Activated T-helper 9 cell treated with anti-CD3 and anti-CD28 coated beads, Interleukin-2, amount 50 U/mL, for 16 hours (primary cell): ENCODE results near the gene NVL.
"Not testable (repeated sequence)": the region's sequence is repeated elsewhere in the genome, so short reads cannot be mapped to it uniquely, and the experiment has no call there.

ENCODE experiments used
- DNase-seq: peaks from one replicate; pipeline ENCODE4 v3.0.0-alpha.2; 2020; ENCODE audit warnings: low read depth

The NVL gene

DNA sequence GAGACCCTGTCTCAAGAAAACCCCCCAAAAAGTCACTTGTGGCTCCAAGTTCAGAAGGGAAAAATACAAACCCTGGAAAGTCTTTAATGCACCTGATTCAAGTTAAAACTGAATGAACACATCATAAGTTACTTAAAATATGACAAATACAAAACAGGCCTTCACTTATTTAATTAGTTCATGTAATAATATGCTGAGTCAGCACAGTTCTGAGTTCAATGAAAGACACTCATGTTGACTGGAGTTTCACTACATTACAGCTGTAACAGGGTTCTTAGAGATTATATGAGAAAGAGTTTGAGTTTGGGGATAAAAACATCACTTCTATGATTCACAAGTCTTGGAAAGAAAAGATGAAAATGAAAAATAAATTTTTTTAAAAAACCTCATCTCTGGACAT lies 96.0 kb downstream of the NVL start:
- no peak for DNase-seq

DNA sequence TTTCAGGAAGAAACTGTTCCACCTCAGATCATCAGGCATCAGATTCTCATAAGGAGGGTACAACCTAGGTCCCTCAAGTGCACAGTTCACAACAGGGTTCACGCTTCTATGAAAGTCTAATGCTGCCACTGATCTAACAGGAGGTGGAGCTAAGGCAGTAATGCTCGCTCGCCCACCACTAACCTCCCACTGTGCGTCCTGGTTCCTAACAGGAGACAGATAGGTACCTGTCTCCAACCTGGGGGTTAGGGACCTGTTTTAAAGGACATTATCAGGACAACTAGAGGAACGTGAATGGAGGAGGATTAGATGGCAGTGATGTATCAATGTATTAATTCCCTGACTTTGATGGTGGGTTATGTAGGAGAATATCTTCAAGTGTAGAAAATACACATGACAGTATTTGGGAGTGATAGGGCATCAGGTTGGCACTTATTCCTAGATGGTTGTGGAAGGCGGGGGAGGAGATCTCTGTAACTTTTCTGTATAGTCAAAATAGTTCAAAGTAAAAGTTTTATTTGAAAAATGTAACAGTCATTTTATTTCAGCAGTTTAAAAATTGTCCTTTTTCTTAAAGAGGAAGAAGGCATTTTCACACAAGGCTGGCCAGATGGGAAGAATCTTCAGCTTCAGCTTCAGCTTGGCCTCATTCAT lies 103.0 kb downstream of the NVL start:
- DNase-seq: no peak

DNA sequence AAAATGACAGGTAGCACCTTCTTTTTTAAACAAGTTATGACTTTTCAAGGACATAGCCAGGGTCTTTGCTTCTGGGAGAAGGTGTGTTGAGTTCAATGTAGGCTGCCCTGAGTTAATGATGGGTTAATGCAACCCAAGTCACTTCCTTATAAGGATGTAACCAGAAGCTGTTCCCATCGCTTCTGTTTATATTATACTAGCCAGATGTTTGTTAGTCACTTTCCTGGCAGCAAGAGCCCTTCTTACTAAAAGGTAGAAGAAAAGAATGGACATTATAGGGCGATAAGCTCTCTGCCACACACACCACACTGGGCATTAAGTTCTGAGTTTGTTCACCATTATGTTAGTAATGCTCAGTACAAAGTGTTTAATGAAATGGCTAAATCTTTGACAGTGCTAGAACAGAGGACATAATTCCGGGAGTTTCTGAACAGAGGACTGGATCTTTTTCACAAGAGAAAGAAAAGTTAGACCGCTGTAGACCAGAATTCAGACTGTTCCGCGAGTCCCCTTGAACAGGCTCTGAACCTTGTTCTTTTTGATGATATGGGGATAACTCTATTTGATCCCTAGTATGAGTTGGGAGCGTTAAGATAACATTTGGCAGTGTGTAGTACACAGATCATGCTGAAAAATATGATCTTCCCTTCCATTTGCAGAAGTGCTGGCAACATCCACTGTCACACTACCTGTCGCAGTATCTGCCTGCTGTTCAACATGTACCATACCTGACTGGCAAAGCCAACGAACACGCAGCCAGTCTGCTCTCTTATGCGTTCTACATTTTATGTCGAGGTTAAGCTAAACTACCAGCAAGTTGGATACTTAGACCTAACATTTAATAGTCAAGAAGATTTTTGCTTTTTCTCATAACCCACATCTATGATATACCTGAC lies 105.9 kb downstream of the NVL start:
- DNase-seq: no peak

DNA sequence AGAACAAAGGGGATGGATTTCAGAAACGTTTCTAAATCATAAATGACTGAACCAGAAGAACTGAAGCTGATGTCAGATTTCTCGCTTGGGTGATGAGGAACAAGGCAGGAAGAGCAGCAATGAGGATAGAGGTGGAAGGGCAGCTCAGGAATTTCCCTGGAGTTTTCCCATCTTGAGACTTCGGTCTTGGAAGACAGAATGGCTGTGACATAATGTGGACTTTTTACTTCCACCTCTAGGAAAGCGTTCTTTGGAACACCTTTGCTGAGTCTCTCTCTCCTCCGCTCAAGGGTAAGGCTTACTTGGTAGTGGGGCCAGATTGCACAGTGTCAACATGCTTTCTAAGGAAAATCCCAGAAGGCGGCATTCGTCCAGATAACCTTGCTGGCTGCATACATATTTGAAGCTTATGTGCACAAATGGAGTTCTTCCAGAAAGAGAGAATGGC lies 110.3 kb downstream of the NVL start:
- no peak for DNase-seq

DNA sequence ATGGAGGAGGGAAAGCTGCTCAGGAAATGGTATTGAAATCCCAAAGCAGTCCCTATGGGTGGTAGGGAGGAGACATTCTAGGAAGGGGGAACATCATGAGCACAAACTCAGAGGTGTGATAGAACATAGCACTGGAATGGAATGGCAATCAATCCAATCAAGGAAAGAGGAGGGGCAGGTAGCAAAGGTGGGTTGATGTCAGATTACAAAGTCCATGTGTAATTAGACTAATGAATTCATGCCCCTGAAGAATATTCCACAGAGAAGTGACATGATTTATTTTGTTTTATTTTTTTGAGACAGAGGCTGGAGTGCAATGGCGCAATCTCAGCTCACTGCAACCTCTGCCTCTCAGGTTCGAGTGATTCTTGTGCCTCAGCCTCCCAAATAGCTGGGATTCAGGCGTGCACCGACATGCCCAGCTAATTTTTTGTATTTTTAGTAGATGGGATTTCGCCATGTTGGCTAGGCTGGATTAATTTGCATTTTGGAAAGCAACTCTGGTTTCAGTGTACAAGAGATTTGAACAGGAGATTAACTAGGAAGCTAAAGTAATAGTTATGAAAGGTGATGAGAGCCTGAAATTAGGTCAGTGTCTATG lies 110.9 kb downstream of the NVL start:
- DNase-seq: no peak

DNA sequence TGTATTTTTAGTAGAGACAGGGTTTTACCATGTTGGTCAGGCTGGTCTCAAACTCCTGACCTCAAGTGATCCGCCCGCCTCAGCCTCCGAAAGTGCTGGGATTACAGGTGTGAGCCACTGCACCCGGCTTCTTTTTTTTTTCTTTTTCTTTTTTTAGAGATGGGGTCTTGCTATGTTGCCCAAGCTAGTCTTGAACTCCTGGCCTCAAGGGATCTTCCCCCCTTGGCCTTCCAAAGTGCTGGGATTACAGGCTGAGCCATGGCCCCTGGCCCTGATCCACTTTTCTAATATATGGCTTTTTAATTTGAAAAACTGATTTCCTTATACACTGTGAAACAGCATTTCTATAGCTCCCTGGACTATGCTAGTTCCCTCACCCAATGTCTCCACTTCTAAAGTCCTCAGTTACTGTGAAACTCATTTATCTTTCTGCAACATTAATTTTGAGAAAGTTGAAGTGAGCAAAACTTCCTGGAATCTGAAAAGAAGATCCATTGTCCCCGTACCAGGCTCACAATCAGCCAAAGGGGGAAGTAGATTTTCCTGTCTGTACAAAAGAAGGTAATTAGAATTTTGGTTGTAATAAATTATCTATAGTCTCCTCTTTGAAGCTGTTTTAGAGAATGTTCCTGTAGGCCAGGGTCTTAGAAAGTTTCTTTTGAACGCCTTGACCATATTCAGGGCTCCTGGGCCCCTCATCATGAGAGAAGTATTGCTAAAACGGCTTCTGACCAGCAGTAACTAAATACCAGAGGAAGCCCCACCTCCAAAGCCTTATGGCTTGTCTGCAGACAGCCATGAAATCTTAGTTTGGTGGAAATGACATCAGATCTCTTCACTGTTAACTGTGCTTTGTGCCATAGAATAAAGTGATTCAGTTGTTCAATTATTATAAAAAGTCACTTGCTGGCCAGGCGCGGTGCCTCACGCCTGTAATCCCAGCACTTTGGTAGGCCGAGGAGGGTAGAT lies 112.0 kb downstream of the NVL start:
- no peak for DNase-seq

DNA sequence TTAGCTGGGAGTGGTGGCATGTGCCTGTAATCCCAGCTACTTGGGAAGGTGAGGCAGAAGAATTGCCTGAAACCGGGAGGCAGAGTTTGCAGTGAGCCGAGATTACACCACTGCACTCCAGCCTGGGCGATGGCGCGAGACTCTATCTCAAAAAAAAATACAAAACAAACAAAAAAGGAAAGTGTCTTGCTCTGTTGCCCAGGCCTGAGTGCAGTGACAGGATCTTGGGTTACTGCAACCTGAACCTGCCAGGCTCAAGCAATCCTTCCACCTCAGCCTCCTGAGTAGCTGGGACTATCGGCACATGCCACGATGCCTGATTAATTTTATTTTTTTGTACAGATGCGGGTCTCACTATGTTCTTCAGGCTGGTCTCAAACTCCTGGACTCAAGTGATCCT lies 113.6 kb downstream of the NVL start:
- DNase-seq: no peak

DNA sequence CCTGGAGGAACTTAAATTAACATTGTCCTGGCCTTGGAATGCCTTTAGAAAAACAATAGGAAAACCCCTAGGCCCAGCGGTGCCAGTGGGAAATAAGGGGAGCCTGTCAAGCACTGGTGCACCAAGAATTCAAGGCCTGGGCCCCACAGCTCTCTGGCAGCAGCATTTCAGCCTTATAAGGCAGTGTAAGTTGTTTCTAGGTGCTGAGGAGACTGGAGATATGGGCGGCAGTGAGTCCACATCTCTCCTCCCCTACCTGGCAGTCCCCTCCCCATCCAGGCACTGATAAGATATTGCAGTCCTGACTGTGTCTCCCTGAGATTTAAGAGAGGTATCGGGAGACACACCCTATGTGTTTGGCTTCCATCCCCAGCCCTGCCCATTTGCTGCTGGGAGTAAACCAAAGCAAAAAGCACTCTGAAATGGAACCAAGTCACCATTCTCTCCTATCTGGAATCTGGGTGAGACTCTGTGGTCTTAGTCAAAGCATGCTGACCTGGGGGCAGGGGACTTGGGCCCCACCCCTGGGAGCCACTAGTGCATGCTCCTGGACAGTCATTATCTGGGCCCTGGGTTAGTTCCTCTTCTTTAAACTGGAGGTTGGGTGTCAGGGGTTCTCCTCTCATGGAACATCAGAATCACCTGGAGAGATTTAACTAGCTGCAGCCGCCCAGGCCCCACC lies 116.4 kb downstream of the NVL start:
- no peak for DNase-seq

DNA sequence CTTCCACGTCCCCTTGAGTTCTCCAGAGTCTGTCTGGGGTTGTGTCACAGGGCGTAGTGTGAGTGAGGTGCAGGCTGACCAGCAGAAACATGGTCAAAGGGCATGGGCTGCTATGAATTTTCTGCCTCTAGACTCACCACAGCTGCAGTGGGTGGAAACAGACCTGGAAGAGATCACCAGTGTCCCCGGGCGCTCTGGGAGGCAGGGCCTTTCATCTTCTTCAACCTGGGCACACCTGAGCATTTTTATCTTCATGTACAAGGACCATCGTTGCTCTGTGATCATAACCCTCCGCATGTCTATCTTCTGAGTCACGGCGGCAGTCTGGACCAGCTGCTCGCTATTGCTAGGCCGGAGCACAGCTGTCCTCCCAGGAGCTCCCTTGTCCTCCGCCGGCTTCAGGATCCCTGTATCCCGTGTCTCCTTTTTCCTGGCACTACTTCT lies 117.3 kb downstream of the NVL start:
- DNase-seq: no peak

DNA sequence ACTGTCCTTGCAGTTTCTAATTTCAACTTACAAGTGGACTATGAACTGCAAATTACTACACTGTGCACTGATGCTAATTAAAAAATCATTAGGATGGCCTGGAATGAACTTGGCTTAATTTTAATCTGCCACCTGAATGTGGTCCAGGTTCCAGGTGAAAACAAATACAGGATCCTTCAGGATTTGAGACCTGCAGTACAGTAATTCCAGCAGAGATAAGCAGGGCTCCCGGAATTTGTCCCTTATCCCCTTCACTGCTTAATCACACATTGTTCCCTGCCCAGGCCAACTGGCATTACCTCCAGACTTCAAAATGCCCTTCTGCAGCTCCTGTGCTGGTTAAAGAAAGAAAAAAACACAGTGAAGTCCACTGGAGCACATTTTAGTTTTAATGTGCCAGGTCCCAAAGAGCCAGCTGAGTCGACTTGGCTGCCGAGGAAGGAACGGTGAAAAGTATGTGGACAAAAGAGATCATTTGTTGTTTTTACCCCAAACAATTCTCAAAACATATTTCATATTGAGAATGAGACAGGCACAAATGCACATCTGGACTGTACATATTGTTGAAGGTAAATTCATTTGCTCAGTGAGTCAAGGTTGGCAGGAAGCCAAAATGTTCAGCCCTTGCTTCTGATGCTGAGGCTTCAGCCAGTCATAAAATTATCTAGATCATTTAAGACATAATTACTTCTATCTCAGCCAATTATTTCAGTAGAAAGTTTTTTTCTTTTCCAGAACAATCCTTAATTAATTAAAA lies 118.6 kb downstream of the NVL start:
- no peak for DNase-seq

DNA sequence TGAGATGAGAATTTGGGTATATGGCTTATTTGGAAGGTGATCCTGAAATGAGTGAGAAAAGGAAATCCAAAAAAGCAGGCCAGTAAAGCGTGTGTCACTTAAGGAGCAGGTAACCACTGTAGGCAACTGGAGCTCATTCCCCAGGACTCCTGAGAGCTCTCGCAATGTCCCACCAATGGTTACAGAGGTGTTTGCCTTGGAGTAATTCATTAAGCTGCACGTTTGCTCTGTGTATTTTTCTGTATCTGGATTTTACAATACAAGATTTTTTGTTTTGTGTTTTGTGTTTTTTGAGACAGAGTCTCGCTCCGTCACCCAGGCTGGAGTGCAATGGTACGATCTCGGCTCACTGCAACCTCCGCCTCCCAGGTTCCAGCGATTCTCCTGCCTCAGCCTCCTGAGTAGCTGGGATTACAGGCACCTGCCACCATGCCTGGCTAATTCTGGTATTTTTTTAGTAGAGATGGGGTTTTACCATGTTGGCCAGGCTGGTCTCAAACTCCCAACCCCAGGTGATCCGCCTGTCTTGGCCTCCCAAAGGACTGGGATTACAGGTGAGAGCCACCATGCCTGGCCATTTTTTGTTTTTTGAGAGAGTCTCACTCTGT lies 123.9 kb downstream of the NVL start:
- not testable (repeated sequence) for DNase-seq

DNA sequence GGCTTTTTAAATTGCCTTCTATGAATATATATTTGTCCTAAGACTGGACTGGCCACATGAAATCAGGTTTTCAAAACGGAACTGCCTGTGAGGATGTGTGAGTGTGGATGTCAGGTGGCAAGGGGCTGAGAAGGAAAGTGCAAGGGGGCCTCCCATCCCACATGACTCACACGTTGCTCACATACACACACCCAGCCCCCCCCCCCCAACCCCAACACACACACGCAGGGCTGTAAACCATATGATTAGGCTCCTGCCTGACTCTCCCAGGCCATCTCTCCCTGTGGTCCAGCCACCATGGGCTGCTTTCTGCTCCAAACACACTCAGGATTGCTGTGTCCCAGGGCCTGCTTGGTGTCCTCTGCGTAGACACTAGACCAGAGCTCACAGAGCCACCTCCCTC lies 124.5 kb downstream of the NVL start:
- DNase-seq: no peak

DNA sequence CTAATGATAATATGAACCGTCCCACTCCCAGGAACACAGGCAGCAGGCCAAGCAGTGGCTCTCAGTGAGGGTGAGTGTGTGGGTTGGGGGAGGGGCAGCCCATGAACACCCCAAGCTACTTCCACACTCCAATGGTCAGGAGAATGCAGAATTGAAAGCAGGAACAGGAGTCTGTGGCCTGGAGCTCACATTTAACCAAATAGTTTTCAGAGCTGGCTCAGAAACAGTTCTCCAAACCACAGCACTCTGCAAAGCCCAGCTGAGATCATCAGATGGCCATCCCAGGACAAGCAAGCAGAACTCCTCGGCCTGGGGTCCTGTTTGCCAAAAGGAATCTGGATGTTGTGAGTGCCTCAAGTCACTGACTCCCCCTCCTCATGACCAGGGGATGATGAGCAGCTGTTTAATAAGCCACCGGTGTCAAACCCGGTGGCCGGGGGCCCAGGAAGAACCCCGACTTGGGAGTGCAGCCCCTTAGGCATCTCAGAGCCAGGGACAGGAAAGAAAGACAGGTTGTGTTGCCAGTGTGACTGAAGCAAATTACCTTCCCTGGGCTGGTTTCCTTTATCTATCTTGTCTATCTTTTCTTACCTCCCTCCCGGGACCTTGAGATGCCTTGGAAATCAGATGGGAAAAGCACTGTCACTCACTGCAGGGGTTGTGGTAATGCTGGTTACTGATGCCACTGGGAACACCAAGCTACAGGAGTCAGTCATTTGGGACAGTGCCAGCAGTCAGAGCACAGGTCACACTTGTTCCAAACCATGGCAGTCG lies 126.5 kb downstream of the NVL start:
- DNase-seq: no peak

DNA sequence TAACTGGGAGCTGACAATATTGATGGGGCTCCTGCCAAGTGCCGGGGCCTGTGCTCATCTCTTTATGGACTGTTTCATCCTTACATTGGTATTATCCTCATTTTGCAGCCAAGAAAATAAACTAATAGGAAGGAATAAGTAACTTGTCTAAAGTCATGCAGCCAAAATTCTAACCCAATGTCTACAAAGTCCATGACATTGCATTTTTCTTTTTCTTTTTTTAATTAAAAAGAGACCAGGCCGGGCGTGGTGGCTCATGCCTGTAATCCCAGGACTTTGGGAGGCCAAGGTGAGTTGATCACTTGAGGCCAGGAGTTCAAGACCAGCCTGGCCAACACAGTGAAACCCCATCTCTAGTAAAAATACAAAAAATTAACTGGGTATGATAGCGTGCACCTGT lies 128.1 kb downstream of the NVL start:
- no peak for DNase-seq

DNA sequence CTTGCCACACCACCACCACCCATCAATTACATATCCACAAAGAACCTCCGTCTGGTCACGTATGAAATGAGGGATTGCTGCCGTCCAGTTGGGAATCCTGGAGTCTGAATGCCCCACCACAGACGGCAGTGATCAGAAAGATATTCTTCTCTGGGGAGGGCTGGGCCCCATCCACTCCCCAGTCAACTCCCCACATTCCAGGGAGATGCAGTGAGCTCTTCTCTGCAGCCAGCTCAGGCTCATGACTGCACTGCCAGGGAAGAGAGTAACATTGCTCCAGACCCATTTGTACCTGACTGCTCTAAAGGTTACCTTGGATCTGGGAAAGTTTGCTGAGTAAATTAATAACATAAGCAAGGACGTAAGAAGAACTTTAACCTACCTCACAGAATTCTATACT lies 128.6 kb downstream of the NVL start:
- no peak for DNase-seq

DNA sequence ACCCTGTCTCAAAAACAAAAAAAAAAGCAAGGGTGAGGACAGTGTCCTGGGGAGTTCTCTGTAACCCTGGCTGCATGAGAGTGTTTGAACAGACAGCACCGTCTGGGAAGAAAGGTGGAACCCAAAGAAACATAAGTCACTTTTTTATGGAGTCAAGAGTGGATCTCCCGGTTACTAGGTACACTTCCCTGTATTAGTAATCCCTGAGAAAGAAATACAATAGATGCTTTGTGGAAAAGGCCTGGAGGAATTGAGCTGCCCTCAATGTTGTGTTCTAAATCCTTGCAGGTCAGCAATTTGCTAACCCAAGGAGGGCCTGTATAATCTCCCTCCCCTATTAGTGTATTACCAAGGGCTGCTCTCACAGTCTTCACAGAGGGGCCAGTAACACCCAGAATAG lies 130.3 kb downstream of the NVL start:
- DNase-seq: no peak

DNA sequence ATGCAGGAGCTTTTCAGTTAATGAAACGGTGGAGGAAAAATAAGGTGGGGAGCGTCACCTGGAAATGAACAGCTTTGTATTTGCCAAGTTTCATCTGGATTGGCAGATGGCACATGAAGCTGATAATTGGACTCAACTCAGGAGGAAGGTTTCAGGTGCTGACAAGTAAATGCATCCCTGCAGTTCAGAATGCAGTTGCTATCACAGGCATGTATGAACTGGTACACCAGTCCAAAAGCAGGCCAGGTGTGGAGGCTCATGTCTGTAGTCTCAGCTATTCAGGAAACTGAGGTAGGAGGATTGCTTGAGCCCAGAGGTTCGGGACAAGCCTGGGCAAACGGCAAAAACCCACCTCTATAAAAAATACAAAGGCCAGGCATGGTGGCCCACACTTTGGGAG lies 131.4 kb downstream of the NVL start:
- no peak for DNase-seq

DNA sequence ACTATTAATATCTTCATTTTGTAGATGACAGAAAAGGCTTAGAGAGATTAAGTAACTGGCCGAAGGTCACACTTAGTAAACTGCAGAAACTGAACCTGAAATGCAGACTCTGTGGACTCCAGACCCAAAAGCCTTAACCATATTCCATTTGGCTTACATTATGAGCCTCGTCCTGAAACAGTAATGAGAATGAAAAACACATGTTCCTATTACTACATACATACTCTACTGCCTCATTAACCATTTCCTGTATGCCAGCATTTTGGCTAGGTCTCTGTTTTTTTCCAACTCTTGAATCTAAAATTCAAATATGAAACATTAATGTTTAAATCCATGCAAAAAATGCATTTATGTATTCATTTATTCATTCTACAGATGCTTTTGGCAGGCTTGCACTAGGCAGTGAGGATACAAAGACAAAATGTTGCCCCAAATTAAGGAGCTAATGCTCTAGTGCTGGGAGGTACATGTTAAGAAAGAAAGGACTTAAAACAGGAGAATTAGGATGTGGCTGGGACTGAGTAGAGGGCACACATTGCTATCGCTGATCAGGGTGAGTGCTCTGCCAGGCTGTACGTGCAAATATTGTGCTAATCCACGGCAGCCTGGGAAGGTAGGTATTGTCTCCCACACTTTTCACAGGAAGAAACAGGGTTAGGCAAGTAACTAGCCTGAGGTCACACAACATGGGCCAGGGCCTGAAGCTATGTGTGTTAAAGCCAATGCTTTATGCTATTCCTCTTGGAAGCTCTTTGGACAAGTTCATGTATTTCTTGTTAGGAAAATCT lies 133.0 kb downstream of the NVL start:
- DNase-seq: no peak
